HS-5 (cell line): Measurements from ENCODE around the gene FRMD4B.
"Not testable (repeated sequence)": the region's sequence is repeated elsewhere in the genome, so short reads cannot be mapped to it uniquely, and the experiment has no call there.

Experiments used
- DNase-seq: peaks from one replicate; pipeline ENCODE4 v3.0.0-alpha.2; 2012; ENCODE audit warnings: low read depth

Gene FRMD4B

GRCh38 chr3:69240651-69241568 lies 145.0 kb downstream of the FRMD4B start:
- no peak for DNase-seq

GRCh38 chr3:69239063-69239462 lies 146.8 kb downstream of the FRMD4B start:
- DNase-seq, result no peak

DNA sequence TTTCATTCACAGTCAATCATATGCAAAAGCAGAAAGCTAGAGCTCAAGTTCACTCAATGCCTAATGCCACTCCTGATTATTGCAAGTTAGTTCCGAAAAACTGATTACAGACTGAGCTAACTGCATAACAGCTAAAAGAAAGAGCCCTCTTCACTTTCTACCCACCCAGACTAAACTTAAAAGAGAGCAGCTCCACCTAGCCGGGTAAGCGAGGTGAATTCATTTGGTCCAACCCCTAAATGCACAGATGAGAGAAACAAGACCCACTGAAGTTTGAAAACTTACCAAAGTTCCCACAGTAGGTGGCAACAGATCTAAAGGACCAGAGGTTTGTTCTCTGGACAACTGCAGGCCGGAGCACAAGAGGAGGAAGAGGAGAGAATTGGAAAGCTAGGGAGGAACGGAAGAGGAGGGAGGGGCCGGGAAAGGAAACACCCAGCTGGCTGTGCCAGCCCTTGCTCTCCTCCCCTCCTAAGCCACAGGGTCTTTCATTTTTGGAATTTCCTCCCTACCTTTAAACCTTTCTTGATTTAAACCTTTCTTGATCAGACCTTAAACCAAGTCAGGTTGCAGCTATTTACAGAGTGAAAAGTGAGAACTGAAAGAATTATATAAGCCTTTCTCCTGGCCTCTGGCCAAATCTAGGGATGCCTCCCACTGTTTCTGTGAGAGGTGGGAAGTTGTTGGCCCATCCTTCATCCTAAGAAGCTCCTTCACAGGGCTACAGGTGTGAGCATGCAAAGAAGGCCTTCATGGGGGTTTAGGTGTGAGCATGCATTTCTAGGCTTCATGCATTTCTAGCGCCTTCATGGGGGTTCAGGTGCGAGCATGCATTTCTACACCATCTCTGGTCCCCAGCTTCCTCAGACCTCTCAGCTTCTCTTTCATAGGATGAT lies 148.8 kb downstream of the FRMD4B start:
- DNase-seq, result no peak

- no peak for DNase-seq
Measured at GRCh38 chr3:69235882-69236281, 150.0 kb downstream of the FRMD4B start.

- not testable (repeated sequence) for DNase-seq
Measured at GRCh38 chr3:69235227-69235626, 150.7 kb downstream of the FRMD4B start.

DNA sequence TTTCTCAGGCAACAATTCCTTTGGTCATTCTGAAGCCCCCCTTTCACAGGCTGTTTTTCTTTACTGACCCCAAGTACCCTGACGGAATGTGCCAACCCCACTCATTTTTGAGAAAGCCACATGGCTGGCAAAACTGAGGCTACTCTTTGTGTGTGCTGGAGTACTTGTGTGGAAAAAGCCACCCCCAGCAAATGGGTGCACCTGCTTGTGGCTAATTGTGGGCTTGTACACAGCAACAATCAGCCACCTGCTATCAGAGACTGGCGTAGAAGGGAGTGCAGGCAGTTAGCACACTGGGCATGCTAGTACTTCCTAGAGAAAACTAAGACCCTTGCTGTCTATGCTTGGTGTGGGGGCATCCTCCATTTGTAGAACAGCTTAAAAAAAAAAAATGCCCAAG lies 153.4 kb downstream of the FRMD4B start:
- no peak for DNase-seq

- DNase-seq, result no peak
Measured at GRCh38 chr3:69231929-69232440, 153.9 kb downstream of the FRMD4B start.

GRCh38 chr3:69226071-69226470 lies 159.8 kb downstream of the FRMD4B start:
- DNase-seq, result no peak

- DNase-seq, result no peak
Measured at GRCh38 chr3:69219101-69219708, 166.7 kb downstream of the FRMD4B start.

DNA sequence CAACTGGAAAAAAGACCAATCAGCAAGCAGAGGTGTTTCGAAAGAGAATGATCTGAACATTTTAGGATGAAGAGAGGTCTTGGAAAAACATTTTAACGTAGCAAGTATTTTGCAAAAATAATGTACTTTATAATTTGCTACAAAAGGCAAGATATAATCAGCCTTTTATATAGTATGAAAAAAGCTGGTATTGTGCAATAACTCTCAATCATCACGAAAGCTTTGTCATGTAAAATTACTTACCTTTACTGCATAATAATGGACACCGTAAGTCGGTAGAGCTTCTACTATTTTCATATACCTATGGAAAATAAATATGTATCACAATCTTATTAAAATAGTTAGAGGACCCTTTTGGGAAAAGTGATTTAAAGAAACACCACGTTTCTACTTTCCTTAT lies 167.8 kb downstream of the FRMD4B start:
- DNase-seq, result no peak

DNA sequence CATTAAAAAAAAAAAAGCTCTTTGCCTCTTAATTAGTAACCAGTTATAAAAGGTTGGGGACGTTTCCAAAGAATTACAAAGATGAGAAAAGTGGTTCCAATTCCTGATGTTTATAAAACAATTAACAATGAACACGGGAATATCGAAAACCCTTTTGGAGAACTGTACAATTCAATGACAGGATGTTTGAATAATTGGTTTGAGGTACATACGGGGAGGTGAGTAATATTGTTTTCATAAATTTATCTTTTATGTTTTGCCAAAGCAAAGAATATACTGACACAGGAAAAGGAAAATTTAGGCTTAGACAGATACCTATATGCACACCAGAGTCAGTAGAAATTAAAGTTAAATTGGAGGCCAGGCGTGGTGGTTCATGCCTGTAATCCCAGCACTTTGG lies 168.9 kb downstream of the FRMD4B start:
- DNase-seq, result no peak

DNA sequence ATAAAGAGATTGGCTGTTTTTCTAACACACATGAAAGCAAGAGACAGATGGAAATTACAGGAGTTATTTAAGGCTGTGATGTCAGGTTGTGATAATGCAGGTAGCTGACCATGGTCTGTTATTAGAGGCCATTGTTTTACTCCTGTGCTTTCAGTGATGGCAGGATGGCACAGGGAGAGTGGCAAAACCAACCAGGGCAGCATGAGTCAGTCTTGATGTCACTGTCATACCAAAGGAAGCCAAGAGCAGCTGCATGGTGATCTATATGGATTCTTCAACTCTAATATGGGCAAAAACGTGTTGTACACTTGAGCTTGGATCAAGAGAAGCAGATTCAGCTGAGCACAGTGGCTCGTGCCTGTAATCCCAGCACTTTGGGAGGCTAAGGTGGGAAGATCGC lies 171.6 kb downstream of the FRMD4B start:
- DNase-seq, result no peak

DNA sequence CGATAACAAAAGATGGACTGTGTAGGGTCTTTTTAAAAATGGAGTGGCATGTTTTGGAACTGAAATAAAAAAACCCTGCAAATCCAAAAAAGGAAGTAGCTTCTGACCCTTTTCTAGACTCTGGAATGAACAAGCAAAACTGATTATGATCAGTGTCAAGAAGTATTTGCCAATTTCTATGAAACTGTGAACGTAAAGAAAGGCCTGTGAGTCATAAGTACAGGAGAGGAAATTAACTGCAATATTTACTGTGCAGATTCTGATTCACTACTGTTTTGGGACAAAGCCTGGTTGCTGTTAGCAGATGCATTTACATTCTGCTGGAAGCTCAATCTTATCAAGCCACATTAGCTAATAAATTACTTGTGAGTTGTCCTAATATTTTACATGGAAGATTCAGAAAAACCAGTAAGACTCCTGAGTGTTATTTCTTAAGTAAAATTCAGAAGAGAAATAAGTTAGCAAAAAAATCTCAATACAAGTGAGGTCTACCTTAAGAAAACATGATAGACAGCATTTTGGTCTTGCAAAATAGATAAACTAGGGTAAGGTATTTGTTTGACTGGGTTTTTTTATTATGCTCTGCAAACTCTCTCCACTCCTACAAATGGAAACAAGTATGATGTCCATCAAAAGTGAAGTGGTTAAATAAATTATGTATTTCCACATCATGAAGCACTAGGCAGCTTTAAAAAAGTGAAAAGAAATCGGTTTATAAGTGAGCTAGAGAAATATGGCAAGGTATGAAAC lies 173.3 kb downstream of the FRMD4B start:
- DNase-seq, result peak; percentile 71

DNA sequence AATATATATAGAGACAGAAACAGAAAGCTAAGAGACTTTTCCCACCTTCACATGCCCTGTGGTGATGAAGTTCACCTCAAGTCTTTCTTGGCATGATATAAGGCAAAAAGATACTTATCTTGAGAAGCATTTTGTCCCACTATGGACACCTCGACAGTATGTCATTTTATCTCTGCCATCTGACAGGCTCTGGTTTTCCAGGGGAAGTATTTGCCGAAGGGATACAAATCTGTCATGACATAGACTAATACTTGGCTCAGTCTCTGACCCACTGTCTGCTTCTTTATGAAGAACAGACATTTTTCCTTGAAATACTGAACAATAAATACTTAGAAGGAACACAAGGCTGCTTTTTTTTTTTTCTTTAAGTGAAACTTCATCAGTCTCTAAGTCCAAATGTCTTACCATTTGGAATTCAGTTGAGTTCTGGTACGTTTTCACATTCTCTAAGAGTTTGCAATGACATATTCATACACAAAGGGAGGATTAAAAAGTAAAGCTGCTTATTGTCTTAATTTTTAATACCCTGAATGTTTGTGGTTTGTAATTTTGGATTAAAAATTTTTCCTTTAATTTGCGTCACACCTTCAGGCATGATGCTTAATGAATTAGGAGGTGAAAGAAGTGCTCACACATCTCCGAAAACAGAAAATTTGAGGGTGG lies 175.7 kb downstream of the FRMD4B start:
- DNase-seq, result no peak

GRCh38 chr3:69209413-69209812 lies 176.5 kb downstream of the FRMD4B start:
- DNase-seq, result no peak

DNA sequence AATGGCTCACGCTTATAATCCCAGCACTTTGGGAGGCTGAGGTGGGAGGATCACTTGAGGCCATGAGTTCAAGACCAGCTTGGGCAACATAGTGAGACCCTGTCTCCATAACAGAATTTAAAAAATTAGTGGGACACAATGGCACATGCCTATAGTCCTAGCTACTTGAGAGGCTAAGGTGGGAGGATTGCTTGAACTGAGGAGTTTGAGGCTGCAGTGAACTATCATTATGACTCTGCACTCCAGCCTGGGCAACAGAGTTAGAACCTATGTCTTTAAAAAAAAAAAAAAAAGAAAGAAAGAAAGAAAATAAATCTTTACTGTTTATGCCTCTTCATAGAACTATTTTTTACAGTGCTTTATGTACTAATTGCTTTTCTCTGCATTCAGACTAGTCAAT lies 178.9 kb downstream of the FRMD4B start:
- no peak for DNase-seq

DNA sequence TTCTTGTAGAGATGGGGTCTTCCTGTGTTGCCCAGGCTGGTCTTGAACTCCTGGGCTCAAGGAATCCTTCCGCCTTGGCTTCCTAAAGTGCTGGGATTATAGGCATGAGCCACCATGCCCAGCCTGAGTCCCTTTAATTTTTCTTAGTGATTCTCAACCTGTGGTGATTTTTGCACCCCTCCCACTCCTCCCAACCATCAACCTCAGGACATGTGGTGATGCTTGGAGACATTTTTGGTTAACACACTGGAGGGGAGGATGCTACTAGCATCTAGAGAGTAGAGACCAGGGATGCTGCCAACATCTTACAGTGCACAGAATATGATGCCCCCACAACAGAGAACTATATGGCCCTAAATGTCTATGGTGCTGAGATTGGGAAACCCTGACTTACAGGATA lies 180.5 kb downstream of the FRMD4B start:
- no peak for DNase-seq

DNA sequence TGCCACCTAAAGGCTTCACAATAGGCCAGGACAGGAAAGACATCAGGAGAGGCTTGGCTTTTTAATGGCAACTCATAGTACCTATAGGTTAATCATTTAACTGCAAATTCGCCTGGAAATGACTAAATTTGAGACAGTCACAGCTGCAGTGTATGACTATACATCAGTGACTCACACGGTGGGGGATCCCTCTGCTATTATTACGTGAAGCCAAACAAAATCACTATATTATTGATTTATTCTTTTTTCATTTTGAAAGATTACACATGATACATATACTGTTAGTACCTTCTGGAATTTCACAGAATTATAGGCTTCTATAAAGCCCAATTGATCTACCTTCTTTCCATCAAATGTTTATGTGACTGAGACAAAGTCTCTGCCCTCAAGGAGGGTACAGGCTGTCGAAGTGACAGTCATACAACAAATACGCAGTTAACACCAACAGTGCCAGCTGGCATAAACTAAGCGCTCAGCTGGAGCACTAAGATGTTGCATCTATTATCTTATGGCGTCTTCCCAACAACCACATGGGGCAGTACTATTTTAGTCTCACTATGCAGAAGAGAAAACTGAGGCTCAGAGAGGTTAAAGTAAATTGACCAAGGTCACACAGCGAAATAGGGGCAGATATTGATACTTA lies 181.5 kb downstream of the FRMD4B start:
- DNase-seq, result peak; percentile 37

DNA sequence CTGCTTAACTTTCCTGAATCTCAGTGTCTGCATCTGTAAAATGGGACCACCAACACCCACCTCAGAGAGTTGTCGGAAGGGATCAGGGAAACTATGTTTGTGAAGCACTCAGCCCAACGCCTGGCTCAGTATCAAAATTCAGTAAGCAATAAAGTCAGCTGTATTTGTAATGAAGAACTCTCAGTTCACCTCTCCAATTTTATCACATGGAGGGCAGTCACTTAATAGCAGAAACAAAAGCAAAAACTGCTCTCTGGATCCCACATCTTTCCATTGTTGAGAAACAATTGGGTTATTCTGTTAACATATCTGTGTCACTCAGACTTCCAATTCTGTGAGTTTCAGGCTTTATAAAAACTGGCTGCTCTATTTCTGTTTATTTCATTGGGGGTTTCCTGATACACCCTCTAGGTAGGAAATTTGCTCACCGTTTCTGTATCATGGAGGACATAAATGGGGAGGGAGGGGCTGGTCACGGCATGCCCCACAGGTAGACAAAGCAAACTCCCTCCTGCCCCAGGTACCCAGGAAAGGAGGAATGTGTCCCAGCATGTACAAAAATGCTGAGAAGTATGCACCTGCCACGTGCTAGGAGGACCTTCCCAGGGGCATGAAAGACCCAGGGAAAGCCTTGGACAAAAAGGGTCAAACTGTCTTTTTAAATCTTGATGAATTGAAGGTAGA lies 182.1 kb downstream of the FRMD4B start:
- no peak for DNase-seq

GRCh38 chr3:69201658-69202057 lies 184.2 kb downstream of the FRMD4B start:
- no peak for DNase-seq
